Parathyroid adenoma (tissue), 2 donors: Measurements from ENCODE around the gene INPP5A.

Experiments
- H2AFZ ChIP-seq: fragments of 300-600 bp; sonication (generic); one replicate; pipeline ENCODE4 v1.7.0; 2017; ENCODE audit warnings: antibody characterized with exemption, mild to moderate bottlenecking
- H3K27ac ChIP-seq: fragments of 300-600 bp; sonication (generic); one replicate; pipeline ENCODE4 v1.7.0; 2017
- H3K27me3 ChIP-seq: fragments of 300-600 bp; sonication (generic); one replicate; pipeline ENCODE4 v1.7.0; 2017; ENCODE audit warnings: low read length; ENCODE audit not compliant: control insufficient read depth, insufficient read depth
- H3K36me3 ChIP-seq: fragments of 300-600 bp; sonication (generic); one replicate; pipeline ENCODE4 v1.7.0; 2017; ENCODE audit warnings: low read length; ENCODE audit not compliant: control insufficient read depth, insufficient read depth
- H3K4me1 ChIP-seq: fragments of 300-600 bp; sonication (generic); one replicate; pipeline ENCODE4 v1.7.0; 2017; ENCODE audit warnings: control low read depth
- H3K4me2 ChIP-seq: fragments of 300-600 bp; sonication (generic); one replicate; pipeline ENCODE4 v1.7.0; 2017; ENCODE audit warnings: low read length
- H3K4me3 ChIP-seq: fragments of 300-600 bp; sonication (generic); one replicate; pipeline ENCODE4 v1.7.0; 2017; ENCODE audit warnings: low read depth, low read length
- H3K79me2 ChIP-seq: fragments of 300-600 bp; sonication (generic); one replicate; pipeline ENCODE4 v1.7.0; 2017; ENCODE audit warnings: control low read depth
- H3K9ac ChIP-seq: fragments of 300-600 bp; sonication (generic); one replicate; pipeline ENCODE4 v1.7.0; 2017; ENCODE audit warnings: mild to moderate bottlenecking
- H3K9me3 ChIP-seq: fragments of 300-600 bp; sonication (generic); one replicate; pipeline ENCODE4 v1.7.0; 2017; ENCODE audit warnings: low read length; ENCODE audit not compliant: control insufficient read depth
- CTCF ChIP-seq: fragments of 300-600 bp; sonication (generic); IDR thresholded peaks from one replicate; pipeline ENCODE4 v1.7.0; 2017; ENCODE audit warnings: antibody characterized with exemption, mild to moderate bottlenecking
- donor health status: primary hyperparathyroidism.

INPP5A gene

GRCh38 chr10:132626761-132627665 is 89.4 kb downstream of the INPP5A start:
- no peaks in the 10 kb centered on the region for H3K9me3 ChIP-seq
- no peaks in the 10 kb centered on the region for H3K36me3 ChIP-seq
- H3K27me3 ChIP-seq = no peaks in the 10 kb centered on the region
- no peak overlapping the region for H3K9ac ChIP-seq
- peaks cover 9% of the 10 kb centered on the region for H3K79me2 ChIP-seq
- H3K4me1 ChIP-seq = peaks cover 6% of the 10 kb centered on the region
- H3K4me2 ChIP-seq = no peak overlapping the region
- TF ChIP-seq CTCF = no peak
- H3K4me3 ChIP-seq = no peak overlapping the region
- H2AFZ ChIP-seq = no peak overlapping the region
- no peak overlapping the region for H3K27ac ChIP-seq

- H3K4me3 ChIP-seq = no peak overlapping the region
- H3K36me3 ChIP-seq = no peaks in the 10 kb centered on the region
- H3K27ac ChIP-seq = no peak overlapping the region
- no peaks in the 10 kb centered on the region for H3K9me3 ChIP-seq
- no peak overlapping the region for H3K9ac ChIP-seq
- peaks cover 6% of the 10 kb centered on the region for H3K4me1 ChIP-seq
- H3K4me2 ChIP-seq = no peak overlapping the region
- TF ChIP-seq CTCF = no peak
- peaks cover 12% of the 10 kb centered on the region for H3K79me2 ChIP-seq
- H2AFZ ChIP-seq = no peak overlapping the region
- no peaks in the 10 kb centered on the region for H3K27me3 ChIP-seq
Measured at GRCh38 chr10:132627666-132628531, 90.3 kb downstream of the INPP5A start.

- Histone ChIP-seq H3K4me2 (no peak overlapping the region), H3K36me3 (no peaks in the 10 kb centered on the region), H3K9ac (no peak overlapping the region), H3K4me1 (peaks cover 6% of the 10 kb centered on the region), H3K79me2 (peaks cover 12% of the 10 kb centered on the region), H3K4me3 (no peak overlapping the region), H3K27me3 (no peaks in the 10 kb centered on the region), H3K9me3 (no peaks in the 10 kb centered on the region), H3K27ac (no peak overlapping the region), H2AFZ (no peak overlapping the region)
- no peak for TF ChIP-seq CTCF
Measured at GRCh38 chr10:132628966-132629900, 91.6 kb downstream of the INPP5A start.

- no peak overlapping the region for H3K27ac ChIP-seq
- peaks cover 6% of the 10 kb centered on the region for H3K4me1 ChIP-seq
- H3K4me2 ChIP-seq = no peak overlapping the region
- no peak overlapping the region for H3K4me3 ChIP-seq
- no peak overlapping the region for H2AFZ ChIP-seq
- H3K36me3 ChIP-seq = no peaks in the 10 kb centered on the region
- no peak overlapping the region for H3K9ac ChIP-seq
- no peaks in the 10 kb centered on the region for H3K27me3 ChIP-seq
- TF ChIP-seq CTCF = no peak
- H3K9me3 ChIP-seq = no peaks in the 10 kb centered on the region
- H3K79me2 ChIP-seq = peaks cover 12% of the 10 kb centered on the region
Measured at GRCh38 chr10:132630156-132630555, 92.6 kb downstream of the INPP5A start.
